SK-N-MC (cell line): ENCODE measurements around the gene MPRIP.

Source experiments
- EZH2 ChIP-seq: fragments of 200-600 bp; sonication (generic); IDR thresholded peaks from one replicate; pipeline ENCODE4 v1.6.1; 2017; ENCODE audit warnings: antibody characterized with exemption
- FOXP2 ChIP-seq: optimal IDR thresholded peaks from 2 replicates; pipeline ENCODE3; 2011; ENCODE audit warnings: mild to moderate bottlenecking, moderate library complexity; ENCODE audit not compliant: insufficient read depth; ENCODE audit errors: extremely low read length, control extremely low read depth
- POLR2AphosphoS5 ChIP-seq: IDR thresholded peaks from 2 replicates; pipeline ENCODE4 v1.6.1; 2012; ENCODE audit warnings: mild to moderate bottlenecking, low read depth, low read length, borderline replicate concordance

DNA sequence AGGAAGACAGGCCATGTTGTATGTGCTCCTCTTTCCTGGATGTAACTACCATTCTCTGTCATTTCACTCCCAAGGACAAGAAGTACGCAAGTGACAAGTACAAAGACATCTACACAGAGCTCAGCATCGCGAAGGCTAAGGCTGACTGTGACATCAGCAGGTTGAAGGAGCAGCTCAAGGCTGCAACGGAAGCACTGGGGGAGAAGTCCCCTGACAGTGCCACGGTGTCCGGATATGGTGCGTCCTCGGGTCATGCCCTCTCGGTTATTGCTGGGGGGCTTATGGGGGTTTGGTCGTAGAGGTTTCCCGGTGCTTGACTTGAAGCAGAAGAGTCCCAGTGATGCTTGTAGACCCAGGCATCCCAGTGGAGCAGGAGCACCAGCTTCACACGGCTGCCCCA is 134.9 kb downstream of the MPRIP start:
- TF ChIP-seq POLR2AphosphoS5 (no peak), EZH2 (no peak), FOXP2 (no peak)
